Left cardiac atrium (tissue), 4 donors: Measurements from ENCODE around the gene FHOD3. TPM values are rescaled to one million over a fixed set of nuclear protein-coding genes. Genes with fewer than 3 reads are reported as not detected.
"Not testable (repeated sequence)": the region's sequence is repeated elsewhere in the genome, so short reads cannot be mapped to it uniquely, and the experiment has no call there.

Experiments
- ATAC-seq, 2 donors: fragments of 200-7000 bp; cut with Tn5 transposase; one replicate each; pipeline ENCODE4 v1.9.1; 2020; ENCODE audit warnings: mild to moderate bottlenecking in 2 of 2, moderate library complexity in 2 of 2
- DNase-seq: peaks from one replicate; pipeline ENCODE4 v3.0.0-alpha.2; 2020
- intact Hi-C, 2 donors: fragments of 100-400 bp; cut with DNase I; formaldehyde crosslinking; loops; one replicate each; pipeline versions ENCODE4 v1.14.1 to v1.15.1; 2022 to 2023
- total RNA-seq, 2 donors: library from RNA; stranded (reverse); fragmentation: NEBNext Ultra II Directional; extraction: Animal tissue kit (Norgen Biotek cat#: 25700); gene quantifications; one replicate each; pipeline ENCODE4 v1.2.1, GENCODE V29; 2021
- donor health status: DM: no; HTN: yes; CAD: no.
- donor health status: DM: no; HTN: yes; CAD: no; lungs with severe emphysema.
- donor health status: DM: yes; HTN: yes; CAD: no.
- donor health status: Dilated cardiomyopathy.

The FHOD3 gene
- total RNA-seq, 2 donors from 2014 or later, result 117 to 119 TPM

DNA sequence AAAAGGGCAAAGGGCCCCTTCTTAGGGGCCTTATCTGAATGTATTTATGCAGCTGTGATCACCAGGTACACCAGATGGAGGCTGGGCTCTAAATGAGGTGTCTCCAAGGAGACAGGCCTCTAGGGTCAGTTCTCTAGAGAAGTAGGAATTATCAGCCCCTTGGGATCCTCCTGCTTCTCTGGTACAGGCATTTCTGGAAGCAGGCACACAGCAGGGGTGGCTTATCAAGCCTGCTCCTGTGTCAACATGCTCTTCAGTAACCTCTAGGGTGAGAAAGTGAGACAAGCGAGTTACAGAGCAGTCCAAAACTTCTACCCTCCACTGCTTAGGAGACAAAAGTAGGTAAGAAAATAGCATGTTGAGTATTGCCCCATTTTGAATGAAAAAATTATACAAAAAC is 517.5 kb downstream of the FHOD3 start:
- intact Hi-C loops, result no loop called here
- DNase-seq, result no peak
- ATAC-seq, result peak in 1 of 2 donors; percentile 23

DNA sequence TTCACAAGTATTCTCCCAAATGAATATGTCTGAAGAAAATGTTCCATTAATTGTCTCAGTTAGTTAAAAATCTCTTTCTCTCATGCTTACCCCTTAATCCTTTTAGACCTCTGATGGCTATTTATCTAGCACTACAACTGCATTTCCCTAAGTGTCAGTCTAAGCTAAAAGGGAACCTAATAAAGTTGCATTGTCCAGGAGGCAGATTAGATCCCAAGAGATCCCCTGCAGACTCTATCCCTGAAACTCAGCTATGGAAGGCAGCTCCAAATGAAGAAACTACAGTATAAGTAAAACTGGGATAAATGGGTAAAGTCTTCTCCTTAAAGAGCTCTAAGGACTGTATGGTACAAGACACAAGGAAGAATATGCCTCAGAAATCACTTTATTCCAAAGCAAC is 518.6 kb downstream of the FHOD3 start:
- ATAC-seq, intact Hi-C loops, DNase-seq: not testable (repeated sequence)

GRCh38 chr18:36817039-36817438 is 519.5 kb downstream of the FHOD3 start:
- DNase-seq (no peak), ATAC-seq (peak; percentile 32 to 58)
- intact Hi-C loops, result no loop called here

- no peak for DNase-seq
- no peak for ATAC-seq
- intact Hi-C loops, result no loop called here
Observed at GRCh38 chr18:36818652-36819051, 521.1 kb downstream of the FHOD3 start.

- intact Hi-C loops, result no loop called here
- DNase-seq (no peak), ATAC-seq (no peak)
Observed at GRCh38 chr18:36819621-36820020, 522.1 kb downstream of the FHOD3 start.

- intact Hi-C loops, result no loop called here
- DNase-seq, result no peak
- ATAC-seq, result no peak
Observed at GRCh38 chr18:36821681-36822080, 524.2 kb downstream of the FHOD3 start.

DNA sequence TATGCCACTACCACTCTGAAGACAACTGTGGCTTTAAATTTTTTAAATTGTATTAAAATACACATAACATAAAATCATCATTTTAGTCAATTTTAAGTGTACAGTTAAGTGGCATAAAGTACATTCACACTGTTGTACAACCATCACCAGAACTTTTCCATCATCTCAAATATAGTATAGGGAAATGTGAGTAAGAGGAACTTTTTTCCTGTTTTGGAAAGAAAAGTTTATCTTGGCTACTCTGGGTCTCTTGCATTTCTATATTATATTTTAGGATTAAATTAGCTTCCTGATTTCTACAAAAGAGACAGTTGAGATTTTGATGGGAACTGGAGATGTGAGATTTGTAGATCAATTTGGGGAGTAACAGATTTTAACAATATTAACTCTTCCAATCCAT is 528.0 kb downstream of the FHOD3 start:
- intact Hi-C loops, result no loop called here
- ATAC-seq, result no peak
- no peak for DNase-seq

DNA sequence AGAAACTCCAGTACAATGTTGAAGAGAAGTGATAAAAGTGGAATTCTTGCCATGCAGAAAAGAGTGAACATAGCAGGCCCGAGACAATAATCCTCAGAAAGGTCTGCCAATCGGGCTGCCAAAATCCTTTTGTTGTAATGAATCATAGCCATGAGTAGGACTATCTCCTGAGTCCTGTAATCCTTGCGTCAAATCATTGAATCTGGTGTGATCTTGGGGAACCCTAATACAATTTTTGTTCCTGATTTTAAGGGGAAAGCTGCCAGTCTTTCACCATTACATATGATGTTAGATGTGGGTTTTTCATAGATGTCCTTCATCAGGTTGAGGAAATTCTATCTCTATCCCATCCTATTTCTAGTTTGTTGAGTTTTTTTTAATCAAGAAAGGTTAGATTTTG is 529.0 kb downstream of the FHOD3 start:
- no peak for DNase-seq
- no peak for ATAC-seq

GRCh38 chr18:36828157-36828629 is 530.7 kb downstream of the FHOD3 start:
- DNase-seq, result no peak
- intact Hi-C loops, result no loop called here

More for the DNA sequence above, 529.0 kb downstream of the FHOD3 start:
- intact Hi-C loops, result no loop called here

DNA sequence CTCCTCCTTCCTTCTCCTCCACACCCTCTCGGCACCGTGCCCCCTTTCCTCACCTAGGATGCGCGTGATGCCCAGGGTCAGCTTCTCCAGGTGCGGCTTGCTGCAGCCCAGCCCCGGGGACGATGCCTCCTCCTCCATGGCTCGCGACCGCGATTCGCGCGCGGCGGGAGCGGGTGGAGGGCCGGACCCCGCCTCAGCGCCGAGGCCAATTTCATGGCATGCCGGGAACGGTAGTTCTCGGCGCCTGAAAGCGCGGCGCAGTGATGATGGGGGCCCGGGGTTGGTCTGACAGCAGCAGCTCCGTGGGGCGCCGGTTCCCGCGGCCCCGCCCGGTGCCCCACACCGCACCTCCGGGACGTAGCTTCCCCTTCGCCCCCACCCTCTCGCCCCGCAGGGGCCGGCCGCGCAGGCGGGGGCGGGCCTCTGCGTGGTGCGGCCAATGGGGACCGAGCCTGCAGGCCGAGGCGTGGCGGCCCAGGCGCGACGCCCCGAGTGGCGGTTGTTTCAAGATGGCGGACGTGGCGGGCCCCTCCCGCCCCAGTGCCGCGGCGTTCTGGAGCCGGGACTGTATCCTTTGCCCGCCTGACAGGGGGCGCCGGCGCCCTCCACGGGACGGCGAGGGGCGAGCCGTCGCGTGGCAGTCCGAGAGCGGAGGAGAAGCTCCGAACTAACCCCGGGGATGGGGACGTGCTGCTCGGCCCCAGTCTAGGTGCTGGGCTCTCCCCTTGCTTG is 531.3 kb downstream of the FHOD3 start, which contains the start of the genes KIAA1328 and TPGS2:
TSS of gene KIAA1328 (plus strand) at position 498 of the 732 bp plus-strand sequence. CDS start at position 510, 12 bp downstream.
TSS of gene TPGS2 (minus strand) at position 373 of the 732 bp plus-strand sequence. CDS start at position 138, 235 bp downstream.
- ATAC-seq (peak; percentile 97 to 99), DNase-seq (peak; percentile 90)
- intact Hi-C loops, result no loop called here

More at GRCh38 chr18:36828157-36828629, 530.7 kb downstream of the FHOD3 start:
- ATAC-seq, result peak; percentile 7 to 8

Other genes starting within 250 kb of the FHOD3 start
- gene RPRD1A, start 230.2 kb upstream of the FHOD3 start, total RNA-seq, result 10 to 100 TPM; 43.0 to 43.1 TPM
- 10 to 100 TPM; 17.6 to 19.3 TPM for gene SLC39A6, start 168.4 kb upstream of the FHOD3 start, total RNA-seq
- gene ELP2, start 167.8 kb upstream of the FHOD3 start, total RNA-seq, result 10 to 100 TPM; 41.4 to 55.7 TPM
- 1 to 10 TPM in 1 of 2 donors, under 1 TPM in 1; 0.97 to 1.4 TPM for gene MOCOS, start 110.2 kb upstream of the FHOD3 start, total RNA-seq